ENCODE data around the gene GNPDA1. TPM values are rescaled to one million over a fixed set of nuclear protein-coding genes. Genes with fewer than 3 reads are reported as not detected.
"Not testable (repeated sequence)": the region's sequence is repeated elsewhere in the genome, so short reads cannot be mapped to it uniquely, and the experiment has no call there.

Gene GNPDA1
- total RNA-seq, 1 experiment from 2014 or later = 74.2 TPM

DNA sequence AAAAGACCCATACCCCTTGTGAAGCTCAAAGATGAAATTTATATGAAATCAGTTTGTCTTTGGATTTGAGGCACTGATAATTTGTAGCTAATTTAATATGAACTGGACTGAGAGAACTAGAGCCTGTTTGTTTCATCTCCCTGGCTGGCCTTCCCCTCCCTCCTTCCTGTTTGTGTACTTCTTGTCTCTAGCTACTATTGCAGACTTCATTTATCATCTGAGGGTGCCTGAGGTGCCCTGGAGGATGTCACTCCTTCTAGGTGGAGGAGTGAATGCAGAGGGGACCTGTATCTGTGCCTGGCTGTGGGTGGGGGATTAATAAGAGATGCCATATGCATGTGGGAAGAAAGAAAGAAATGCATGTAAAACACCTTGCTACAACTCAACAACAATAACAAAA is 22.2 kb upstream of the GNPDA1 start:
- no peaks in the 10 kb centered on the region for H3K4me1 ChIP-seq
- no peak overlapping the region for H3K4me3 ChIP-seq

GRCh38 chr5:142033632-142034567 is 21.1 kb upstream of the GNPDA1 start:
- not testable (repeated sequence) for H3K36me3 ChIP-seq; H3K4me3 ChIP-seq; H3K27ac ChIP-seq; H3K4me1 ChIP-seq; H3K9me3 ChIP-seq (replicated peaks); DNase-seq
- H3K27me3 ChIP-seq = peaks cover 16% of the 10 kb centered on the region

More for the DNA sequence above, 22.2 kb upstream of the GNPDA1 start:
- no peak overlapping the region for H3K27ac ChIP-seq
- no peaks in the 10 kb centered on the region for H3K9me3 ChIP-seq (replicated peaks)
- DNase-seq = no peak
- H3K36me3 ChIP-seq = no peaks in the 10 kb centered on the region
- H3K27me3 ChIP-seq = peaks cover 16% of the 10 kb centered on the region

DNA sequence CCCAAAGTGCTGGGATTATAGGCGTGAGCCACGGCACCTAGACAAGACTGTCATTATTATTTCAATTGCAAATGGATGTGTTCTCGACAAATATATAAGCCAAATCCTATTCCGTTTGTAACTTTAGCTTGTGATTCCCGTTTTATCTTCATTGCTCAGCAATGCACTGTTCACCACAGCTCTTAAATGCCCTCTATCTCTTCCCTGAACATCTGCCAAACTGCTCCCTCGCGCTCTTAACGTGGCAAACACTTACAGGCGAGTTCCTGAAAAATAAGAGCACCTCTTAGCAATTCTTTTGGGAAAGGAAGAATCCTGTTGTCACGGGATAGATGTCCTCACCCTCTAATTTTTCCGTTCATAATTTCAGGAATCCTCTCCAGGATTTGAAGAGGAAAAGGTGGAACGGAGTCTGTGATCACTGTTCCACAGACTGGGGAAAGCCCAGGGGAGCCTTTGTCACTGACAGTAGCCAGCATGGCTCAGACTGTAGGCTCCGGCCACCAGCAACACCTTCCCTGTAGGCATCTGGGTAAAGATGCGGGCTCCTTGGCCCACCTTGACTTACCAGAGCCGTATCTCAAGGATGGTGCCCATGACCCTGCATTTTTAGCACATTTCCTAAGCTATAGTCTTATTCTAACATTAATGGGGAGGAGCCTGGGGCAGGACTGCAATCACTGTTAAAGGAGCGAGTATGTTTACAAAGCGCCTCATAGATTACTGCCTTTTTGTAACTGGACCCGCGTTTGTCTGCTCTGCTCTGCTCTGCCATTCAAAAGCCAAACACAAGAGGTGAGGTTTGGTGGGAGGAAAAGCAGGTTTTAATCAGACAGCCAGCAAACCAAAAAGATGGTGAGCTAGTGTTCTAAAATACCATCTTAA is 20.2 kb upstream of the GNPDA1 start:
- DNase-seq = no peak
- H3K4me3 ChIP-seq = no peak overlapping the region
- H3K9me3 ChIP-seq (replicated peaks) = no peaks in the 10 kb centered on the region
- peaks cover 16% of the 10 kb centered on the region for H3K27me3 ChIP-seq
- no peak overlapping the region for H3K27ac ChIP-seq
- no peaks in the 10 kb centered on the region for H3K36me3 ChIP-seq
- no peaks in the 10 kb centered on the region for H3K4me1 ChIP-seq

- no peak for DNase-seq
- no peaks in the 10 kb centered on the region for H3K36me3 ChIP-seq
- no peaks in the 10 kb centered on the region for H3K4me1 ChIP-seq
- peaks cover 16% of the 10 kb centered on the region for H3K27me3 ChIP-seq
- H3K9me3 ChIP-seq (replicated peaks) = no peaks in the 10 kb centered on the region
- no peak overlapping the region for H3K27ac ChIP-seq
- H3K4me3 ChIP-seq = no peak overlapping the region
Measured at GRCh38 chr5:142032150-142032549, 19.3 kb upstream of the GNPDA1 start.

DNA sequence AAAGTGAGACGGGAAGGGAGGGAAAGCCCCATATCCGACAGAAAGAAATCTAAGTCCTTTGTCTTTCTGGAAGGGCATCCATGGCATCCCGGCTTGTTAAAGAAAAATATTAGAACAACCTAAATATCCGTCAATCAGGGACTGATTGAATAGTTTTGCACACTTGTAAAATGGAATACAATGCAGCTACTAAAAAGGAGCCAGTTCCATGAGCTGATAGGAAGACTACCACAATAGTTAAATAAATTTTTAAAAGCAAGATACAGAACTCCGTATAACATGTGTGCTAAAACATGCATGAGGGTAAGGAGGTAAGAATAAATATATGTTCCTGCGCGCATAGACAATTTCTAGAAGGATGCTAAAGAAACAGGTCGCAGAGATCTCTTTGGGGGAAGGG is 12.8 kb upstream of the GNPDA1 start:
- H3K4me3 ChIP-seq = peak overlapping the region; percentile 47
- no peaks in the 10 kb centered on the region for H3K36me3 ChIP-seq
- H3K4me1 ChIP-seq = peaks cover 2% of the 10 kb centered on the region; the same call in 1 of the 2 replicates
- DNase-seq = no peak
- H3K27ac ChIP-seq = no peak overlapping the region
- H3K9me3 ChIP-seq (replicated peaks) = no peaks in the 10 kb centered on the region
- no peaks in the 10 kb centered on the region for H3K27me3 ChIP-seq

GRCh38 chr5:142024771-142025304 is 12.0 kb upstream of the GNPDA1 start:
- Histone ChIP-seq H3K9me3 (replicated peaks) (peaks cover 5% of the 10 kb centered on the region), H3K27me3 (no peaks in the 10 kb centered on the region), H3K4me1 (peaks cover 2% of the 10 kb centered on the region; the same call in 1 of the 2 replicates), H3K27ac (peak overlapping the region; percentile 15; the same call in 1 of the 2 replicates), H3K36me3 (no peaks in the 10 kb centered on the region), H3K4me3 (peak overlapping the region; percentile 47)
- DNase-seq = peak; percentile 92 to 96

DNA sequence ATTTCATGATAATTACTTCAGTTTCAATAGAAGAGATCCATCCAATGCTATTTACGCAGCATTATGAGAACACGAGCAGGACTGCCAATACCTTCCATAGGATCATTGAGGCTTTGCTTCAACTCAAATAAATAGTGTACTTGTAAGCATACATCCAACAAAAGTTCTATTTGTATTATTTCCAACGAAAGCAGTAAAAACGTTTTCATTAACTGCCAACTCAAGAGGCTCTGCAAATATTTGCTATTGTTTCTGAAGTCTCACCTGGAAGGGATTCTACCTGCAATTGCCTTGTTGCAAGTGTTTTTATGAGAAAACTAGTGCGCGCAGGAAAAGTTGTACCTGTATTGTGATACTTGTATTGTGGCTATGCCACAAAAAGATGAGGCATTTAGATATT is 11.0 kb upstream of the GNPDA1 start:
- DNase-seq = no peak
- H3K9me3 ChIP-seq (replicated peaks) = peaks cover 5% of the 10 kb centered on the region
- H3K4me3 ChIP-seq = no peak overlapping the region
- no peaks in the 10 kb centered on the region for H3K27me3 ChIP-seq
- peaks cover 2% of the 10 kb centered on the region; the same call in 1 of the 2 replicates for H3K4me1 ChIP-seq
- no peak overlapping the region for H3K27ac ChIP-seq
- H3K36me3 ChIP-seq = no peaks in the 10 kb centered on the region

- Histone ChIP-seq H3K4me1 (peaks cover 9% of the 10 kb centered on the region; the same call in 1 of the 2 replicates), H3K9me3 (replicated peaks) (peaks cover 5% of the 10 kb centered on the region)
- no peak for DNase-seq
Measured at GRCh38 chr5:142020122-142020659, 7.4 kb upstream of the GNPDA1 start.

DNA sequence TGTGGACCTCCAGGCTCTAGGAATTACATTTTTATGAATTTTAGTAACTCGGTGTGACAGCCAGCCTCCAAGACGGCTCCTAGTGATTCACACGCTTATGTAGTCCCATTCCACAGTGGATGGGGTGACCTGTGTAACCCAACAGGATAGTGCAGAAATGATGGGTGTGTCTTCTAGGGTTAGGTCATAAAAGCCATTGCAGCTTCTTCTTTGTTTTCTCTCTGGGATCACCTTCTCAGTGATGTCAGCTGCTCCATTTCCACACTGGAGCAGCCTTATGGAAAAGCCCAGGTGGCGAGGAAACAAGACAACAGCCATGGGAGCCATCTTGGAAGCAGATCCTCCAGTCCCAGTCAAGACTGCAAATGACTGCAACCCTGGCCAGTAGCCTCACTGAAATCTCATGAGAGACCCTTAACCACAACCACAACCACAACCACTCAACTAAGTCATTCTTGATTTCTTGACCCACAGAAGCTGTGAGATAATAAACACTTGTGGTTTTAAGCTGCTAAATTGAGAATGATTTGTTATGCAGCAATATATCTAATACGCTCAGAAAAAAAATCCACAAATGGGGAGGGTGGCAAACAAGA is 5.1 kb upstream of the GNPDA1 start:
- Histone ChIP-seq H3K27me3 (no peaks in the 10 kb centered on the region), H3K4me3 (no peak overlapping the region), H3K9me3 (replicated peaks) (peaks cover 5% of the 10 kb centered on the region), H3K36me3 (no peaks in the 10 kb centered on the region), H3K4me1 (peaks cover 9% of the 10 kb centered on the region; the same call in 1 of the 2 replicates), H3K27ac (no peak overlapping the region)
- peak; percentile 41 to 52 for DNase-seq

More at GRCh38 chr5:142020122-142020659, 7.4 kb upstream of the GNPDA1 start:
- Histone ChIP-seq H3K4me3 (no peak overlapping the region), H3K36me3 (no peaks in the 10 kb centered on the region), H3K27me3 (no peaks in the 10 kb centered on the region), H3K27ac (no peak overlapping the region)

DNA sequence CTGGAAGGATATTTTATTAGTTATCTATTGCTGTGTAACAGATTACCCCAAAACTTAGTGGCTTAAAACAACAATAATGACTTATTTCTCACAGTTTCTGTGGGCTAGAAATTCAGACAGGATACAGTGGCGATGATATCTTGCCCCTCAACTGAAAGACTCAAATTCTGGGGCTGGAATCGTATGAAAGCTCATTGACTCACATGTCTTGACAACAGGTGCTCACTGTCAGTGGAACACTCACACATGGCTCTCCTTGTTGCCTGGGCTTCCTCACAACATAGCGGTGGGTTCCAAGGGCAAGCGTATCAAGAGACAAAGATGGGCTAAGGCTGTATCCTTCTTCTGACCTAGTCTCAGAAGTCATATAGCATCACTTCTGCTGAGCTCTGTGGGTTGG is 3.7 kb upstream of the GNPDA1 start:
- peaks cover 7% of the 10 kb centered on the region; the same call in 1 of the 2 replicates for H3K4me1 ChIP-seq
- H3K27me3 ChIP-seq = no peaks in the 10 kb centered on the region
- peak in 1 of 2 experiments; percentile 30 for DNase-seq
- peaks cover 5% of the 10 kb centered on the region for H3K9me3 ChIP-seq (replicated peaks)
- no peak overlapping the region for H3K27ac ChIP-seq
- H3K4me3 ChIP-seq = no peak overlapping the region
- H3K36me3 ChIP-seq = no peaks in the 10 kb centered on the region

- Histone ChIP-seq H3K4me3 (no peak overlapping the region), H3K36me3 (no peaks in the 10 kb centered on the region), H3K4me1 (peaks cover 7% of the 10 kb centered on the region; the same call in 1 of the 2 replicates), H3K27ac (no peak overlapping the region), H3K27me3 (no peaks in the 10 kb centered on the region), H3K9me3 (replicated peaks) (peaks cover 5% of the 10 kb centered on the region)
- DNase-seq = no peak
Measured at GRCh38 chr5:142015781-142016533, 3.1 kb upstream of the GNPDA1 start.

DNA sequence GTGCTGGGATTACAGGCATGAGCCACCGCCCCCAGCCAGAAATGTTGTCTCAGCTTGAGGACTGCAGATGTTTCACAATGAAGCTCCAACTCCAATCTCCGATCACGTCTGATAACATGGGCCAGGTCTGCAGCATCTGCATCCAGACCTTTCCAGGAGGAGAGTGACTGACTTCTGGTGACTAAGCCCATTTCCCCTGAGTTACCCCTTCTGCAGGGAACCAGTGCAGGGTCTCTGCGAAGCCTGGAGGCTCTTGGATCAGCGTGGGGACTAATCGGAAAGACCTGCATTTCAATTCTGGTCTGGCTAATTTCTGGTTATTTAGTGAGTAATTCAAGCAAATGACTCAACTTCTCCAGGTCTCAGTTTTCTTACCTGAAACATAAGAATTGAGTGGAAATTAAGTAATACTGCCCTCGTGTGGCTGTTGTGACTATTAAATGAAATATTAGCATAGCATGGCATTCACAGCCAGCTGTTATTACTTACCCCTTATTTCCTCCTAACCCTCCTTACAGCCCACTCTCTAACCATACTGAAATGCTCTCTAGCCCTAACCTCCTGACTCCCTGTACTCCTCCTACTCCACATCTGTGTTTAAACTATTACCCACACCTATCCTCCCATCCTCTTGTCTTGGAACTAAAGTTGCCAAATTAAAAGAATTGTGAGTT is 2.2 kb upstream of the GNPDA1 start:
- peak; percentile 15 to 76 for DNase-seq
- Histone ChIP-seq H3K27ac (no peak overlapping the region), H3K4me3 (no peak overlapping the region), H3K4me1 (peaks cover 7% of the 10 kb centered on the region; the same call in 1 of the 2 replicates), H3K27me3 (no peaks in the 10 kb centered on the region), H3K36me3 (no peaks in the 10 kb centered on the region), H3K9me3 (replicated peaks) (peaks cover under 1% of the 10 kb centered on the region; the same call in 1 of the 2 replicates)
